Testis (tissue), 3 donors: Measurements from ENCODE around the gene ITPK1. TPM values are rescaled to one million over a fixed set of nuclear protein-coding genes. Genes with fewer than 3 reads are reported as not detected.
A peak's percentile ranks its signal among the peaks of the same experiment; 100 is the strongest.

Source experiments
- DNase-seq: peaks from one replicate; pipeline ENCODE4 v3.0.0-alpha.2; 2019
- H3K27ac ChIP-seq, 2 donors: fragments of 200-600 bp; sonication (generic); one replicate each; pipeline ENCODE4 v1.5.1; 2019
- H3K27me3 ChIP-seq: fragments of 200-600 bp; sonication (generic); one replicate; pipeline ENCODE4 v1.5.1; 2019
- H3K36me3 ChIP-seq: fragments of 200-600 bp; sonication (generic); one replicate; pipeline ENCODE4 v1.5.1; 2017; ENCODE audit warnings: low read depth; ENCODE audit errors: missing control alignments
- H3K4me1 ChIP-seq: fragments of 200-600 bp; sonication (generic); one replicate; pipeline ENCODE4 v1.5.1; 2019
- H3K4me3 ChIP-seq, 2 donors: fragments of 200-600 bp; sonication (generic); one replicate each; pipeline ENCODE4 v1.5.1; 2017 to 2019
- H3K9me3 ChIP-seq: fragments of 200-600 bp; sonication (generic); one replicate; pipeline ENCODE4 v1.5.1; 2017
- CTCF ChIP-seq, 3 experiments: fragments of 450-650 bp in 2 of 3; fragments of 200-600 bp in 1 of 3; sonication (generic) in 1 of 3; IDR thresholded peaks; one replicate each; pipeline ENCODE4 v1.5.1; 2016 to 2019; ENCODE audit warnings: antibody characterized with exemption in 3 of 3, mild to moderate bottlenecking in 2 of 3, moderate library complexity in 1 of 3
- POLR2A ChIP-seq: fragments of 450-650 bp; IDR thresholded peaks from one replicate; pipeline ENCODE4 v1.6.1; 2017; ENCODE audit warnings: antibody characterized with exemption, mild to moderate bottlenecking, moderate library complexity
- WGBS, 2 donors: methylation state at CpG; one replicate each; pipeline ENCODE4 v1.1.5; 2018; 5-methylcytosine and 5-hydroxymethylcytosine counted together
- intact Hi-C: fragments of 100-400 bp; cut with DNase I; formaldehyde crosslinking; loops from one replicate; pipeline ENCODE4 v1.15.1; 2023; ENCODE audit warnings: low total_unique reads
- polyA plus RNA-seq: library from polyadenylated mRNA; stranded (reverse); fragments of 350-450 nt; fragmentation: Illumina TruSeq; extraction: RNeasy Lipid Tissue Mini Kit (QIAGEN cat#74804); gene quantifications from one replicate; pipeline ENCODE4 v1.2.3, GENCODE V29; 2014; ENCODE audit warnings: low read depth, low replicate concordance; ENCODE audit not compliant: insufficient read depth
- total RNA-seq, 2 donors: library from RNA; depleted of rRNA; stranded (reverse); fragments of >200 nt; gene quantifications; one replicate each; pipeline ENCODE4 v1.2.3, GENCODE V29; 2016

The ITPK1 gene
- total and polyA plus RNA-seq, 3 donors from 2014 or later = 78.3 to 92.5 (median 90.6) TPM

DNA sequence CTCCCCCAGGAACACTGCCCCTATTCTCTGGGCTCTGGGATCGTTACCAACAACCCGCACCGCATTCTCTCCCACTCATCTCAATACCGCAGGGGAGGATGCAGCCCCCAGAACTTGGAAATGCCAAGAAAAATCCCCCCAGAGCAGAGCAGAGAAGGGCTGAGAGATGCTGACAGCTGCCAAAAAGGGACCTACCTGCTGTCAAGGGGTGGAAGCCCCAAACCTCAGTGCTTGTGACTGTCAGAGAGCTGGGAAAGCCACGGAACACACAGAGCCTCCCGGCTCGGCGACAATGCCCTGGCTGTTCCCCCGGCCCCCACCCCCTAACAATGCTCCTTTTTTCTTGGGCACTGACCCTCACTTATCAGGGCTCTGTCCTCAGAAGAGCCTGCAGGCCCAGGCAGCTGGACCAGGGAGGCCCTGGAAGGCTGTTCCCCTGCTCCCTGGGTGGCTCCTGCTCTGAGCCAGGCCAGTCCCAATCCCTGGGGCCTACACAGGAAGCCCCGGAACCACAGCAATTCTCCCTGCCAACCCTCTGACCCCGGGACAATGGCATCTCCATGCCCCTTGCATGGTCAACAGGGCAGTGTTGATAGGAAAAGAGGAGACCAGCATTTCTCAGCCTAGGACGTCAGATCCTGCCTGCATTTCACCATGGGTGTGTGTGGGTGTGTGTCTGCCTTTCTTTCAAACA, 78.9 kb downstream of the ITPK1 start:
- H3K27ac ChIP-seq = peak overlapping the region; percentile 67 to 71
- intact Hi-C loops = no loop called here
- H3K36me3 ChIP-seq = no peaks in the 10 kb centered on the region
- H3K27me3 ChIP-seq = no peaks in the 10 kb centered on the region
- DNase-seq = peak; percentile 72
- no peaks in the 10 kb centered on the region for H3K9me3 ChIP-seq
- H3K4me3 ChIP-seq = no peak overlapping the region
- 47 to 48% methylated on average over 7 to 12 of the region's 12 CpGs for WGBS, 2 donors
- peaks cover 90% of the 10 kb centered on the region for H3K4me1 ChIP-seq
- TF ChIP-seq POLR2A (no peak), CTCF (IDR thresholded peaks at IDR 0.05) (no peak)

DNA sequence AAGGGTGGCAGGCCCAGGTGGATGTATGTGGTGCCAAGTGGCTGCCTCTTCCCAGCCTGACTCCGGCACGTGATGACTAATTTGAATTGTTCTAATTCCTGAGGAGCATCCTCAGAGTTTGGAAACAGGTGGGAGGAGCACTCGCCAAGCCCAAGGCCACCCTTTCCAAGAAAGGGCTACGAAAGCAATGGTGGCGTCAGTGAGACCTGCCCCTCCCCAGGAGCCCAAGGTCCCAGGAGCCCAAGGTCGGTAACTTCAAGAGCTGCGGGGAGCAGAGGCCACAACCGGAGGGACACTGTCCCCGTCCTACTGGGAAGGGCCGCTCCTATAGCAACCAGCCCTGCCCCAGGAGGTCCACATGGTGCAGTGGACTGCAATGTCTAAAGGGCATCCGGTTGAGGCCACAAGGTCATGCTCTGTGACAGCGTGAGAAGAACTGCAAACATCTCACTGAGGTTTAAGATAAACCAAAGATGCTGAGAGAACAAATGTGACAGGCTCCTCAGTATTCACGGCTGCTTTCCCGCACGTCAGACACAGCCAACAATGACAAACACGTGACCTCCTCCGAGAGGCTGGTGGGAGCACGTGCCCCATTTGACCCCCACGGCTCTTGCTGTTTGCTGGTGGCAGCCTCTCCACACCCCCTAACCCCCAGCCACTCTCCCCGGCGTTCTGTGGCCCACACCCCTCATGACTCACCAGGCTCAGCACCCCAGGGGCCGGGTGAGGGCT, 79.6 kb downstream of the ITPK1 start:
- H3K27me3 ChIP-seq = no peaks in the 10 kb centered on the region
- no peak overlapping the region for H3K4me3 ChIP-seq
- WGBS, 2 donors = 38 to 56% methylated on average over 11 to 22 of the region's 22 CpGs
- no peaks in the 10 kb centered on the region for H3K36me3 ChIP-seq
- H3K9me3 ChIP-seq = no peaks in the 10 kb centered on the region
- intact Hi-C loops = no loop called here
- peak; percentile 83 for DNase-seq
- no peak for TF ChIP-seq POLR2A
- no peak for TF ChIP-seq CTCF (IDR thresholded peaks at IDR 0.05)
- H3K27ac ChIP-seq = peak overlapping the region; percentile 67 to 71
- peaks cover 85% of the 10 kb centered on the region for H3K4me1 ChIP-seq

GRCh38 chr14:93035585-93035916, 80.2 kb downstream of the ITPK1 start:
- no peak for DNase-seq
- TF ChIP-seq CTCF (IDR thresholded peaks at IDR 0.05) (no peak), POLR2A (no peak)
- intact Hi-C loops = no loop called here
- H3K27me3 ChIP-seq = no peaks in the 10 kb centered on the region
- H3K4me1 ChIP-seq = peaks cover 80% of the 10 kb centered on the region
- WGBS, 2 donors = 66% methylated on average over 5 of the region's 5 CpGs; no CpG with 5 or more reads in 1 of the 2 donors
- no peak overlapping the region for H3K4me3 ChIP-seq
- peak overlapping the region; percentile 67 to 71 for H3K27ac ChIP-seq
- H3K9me3 ChIP-seq = no peaks in the 10 kb centered on the region
- no peaks in the 10 kb centered on the region for H3K36me3 ChIP-seq

DNA sequence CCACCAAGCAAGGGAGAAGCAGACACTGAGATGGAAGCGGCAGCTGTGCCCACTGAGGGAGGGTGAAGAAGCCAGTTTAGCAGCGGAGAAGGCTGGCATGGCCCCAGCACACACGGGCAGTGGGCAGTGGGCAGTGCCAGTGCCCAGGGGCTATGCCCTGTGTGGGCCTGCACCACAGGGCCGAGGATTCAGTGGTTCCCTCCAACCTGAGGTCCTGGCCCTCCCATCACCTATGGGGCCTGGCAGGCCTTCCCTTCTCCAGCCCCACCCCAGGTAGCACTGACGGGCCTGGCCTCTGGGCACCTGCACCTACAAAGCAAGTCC, 81.1 kb downstream of the ITPK1 start:
- Histone ChIP-seq H3K9me3 (no peaks in the 10 kb centered on the region), H3K27ac (peak overlapping the region; percentile 67 to 71)
- TF ChIP-seq POLR2A = no peak

DNA sequence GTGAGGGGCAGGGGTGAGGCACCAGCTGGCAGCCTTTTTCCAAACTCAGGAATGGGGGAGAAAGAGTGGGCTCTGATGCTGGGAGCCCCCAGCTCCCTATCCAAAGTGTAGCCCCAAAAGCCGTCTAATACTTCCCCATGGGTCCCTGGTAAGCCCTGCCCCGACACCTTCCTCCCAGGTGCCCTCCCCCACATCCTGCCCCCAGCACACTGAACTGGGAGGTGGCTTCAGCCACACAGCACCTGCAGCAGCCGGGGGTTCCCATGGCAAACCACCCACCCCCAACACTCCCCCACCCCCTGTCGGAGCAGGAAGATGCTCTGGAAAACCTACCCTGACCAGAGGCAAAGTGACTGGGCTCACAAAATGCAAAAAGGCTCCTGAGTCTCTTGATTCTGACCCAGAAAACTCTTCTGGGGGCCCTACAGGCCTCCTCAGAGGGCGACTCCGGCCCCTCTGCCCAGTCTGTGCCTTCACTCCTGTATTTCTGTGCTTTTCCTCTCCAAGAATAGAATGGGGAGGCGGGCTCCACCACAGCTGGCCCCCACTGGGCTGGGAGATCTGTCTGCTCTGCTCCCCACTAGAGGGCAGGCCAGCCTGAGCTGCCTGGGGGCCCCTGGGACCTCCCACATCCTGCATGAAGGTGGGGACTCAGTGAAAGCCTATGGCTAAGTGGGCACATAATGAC, 81.6 kb downstream of the ITPK1 start:
- Histone ChIP-seq H3K4me1 (peaks cover 66% of the 10 kb centered on the region), H3K27ac (peak overlapping the region; percentile 67 to 71), H3K4me3 (no peak overlapping the region), H3K36me3 (no peaks in the 10 kb centered on the region), H3K27me3 (no peaks in the 10 kb centered on the region), H3K9me3 (no peaks in the 10 kb centered on the region)
- no peak for TF ChIP-seq POLR2A
- peak in 2 of 3 experiments; percentile 17 to 20 for TF ChIP-seq CTCF (IDR thresholded peaks at IDR 0.05)
- WGBS, 2 donors = 64 to 94% methylated on average over 5 to 7 of the region's 7 CpGs
- no peak for DNase-seq
- intact Hi-C loops = no loop called here

More for the DNA sequence above, 81.1 kb downstream of the ITPK1 start:
- intact Hi-C loops = no loop called here
- H3K4me1 ChIP-seq = peaks cover 71% of the 10 kb centered on the region
- H3K27me3 ChIP-seq = no peaks in the 10 kb centered on the region
- no peak overlapping the region for H3K4me3 ChIP-seq
- H3K36me3 ChIP-seq = no peaks in the 10 kb centered on the region
- DNase-seq = no peak
- WGBS, 2 donors = 90 to 100% methylated on average over 1 to 5 of the region's 5 CpGs
